ENCODE measurements around the gene CDK13. TPM values are rescaled to one million over a fixed set of nuclear protein-coding genes. Genes with fewer than 3 reads are reported as not detected.

CDK13 gene
- total RNA-seq, 1 donor: 140 TPM

GRCh38 chr7:40024048-40024447, 74.0 kb downstream of the CDK13 start:
- H3K9me3 ChIP-seq (ENCODE audit: low read depth, low read length): no peaks in the 10 kb centered on the region
- no peaks in the 10 kb centered on the region for H3K27me3 ChIP-seq (ENCODE audit: insufficient read depth, low read length)
- H3K4me1 ChIP-seq (ENCODE audit: insufficient read depth, low read length): no peaks in the 10 kb centered on the region
- no peak overlapping the region for H3K4me3 ChIP-seq (ENCODE audit: low read length)

GRCh38 chr7:40024841-40025240, 74.8 kb downstream of the CDK13 start:
- Histone ChIP-seq H3K9me3 (ENCODE audit: low read depth, low read length) (no peaks in the 10 kb centered on the region), H3K4me1 (ENCODE audit: insufficient read depth, low read length) (no peaks in the 10 kb centered on the region), H3K4me3 (ENCODE audit: low read length) (no peak overlapping the region), H3K27me3 (ENCODE audit: insufficient read depth, low read length) (no peaks in the 10 kb centered on the region)

- Histone ChIP-seq H3K9me3 (ENCODE audit: low read depth, low read length) (no peaks in the 10 kb centered on the region), H3K4me1 (ENCODE audit: insufficient read depth, low read length) (no peaks in the 10 kb centered on the region), H3K27me3 (ENCODE audit: insufficient read depth, low read length) (no peaks in the 10 kb centered on the region), H3K4me3 (ENCODE audit: low read length) (no peak overlapping the region)
These were observed 77.5 kb downstream of the CDK13 start for GRCh38 chr7:40027545-40027944.

GRCh38 chr7:40033826-40034225, 83.8 kb downstream of the CDK13 start:
- no peaks in the 10 kb centered on the region for H3K9me3 ChIP-seq (ENCODE audit: low read depth, low read length)
- peaks cover 6% of the 10 kb centered on the region for H3K4me1 ChIP-seq (ENCODE audit: insufficient read depth, low read length)
- no peak overlapping the region for H3K4me3 ChIP-seq (ENCODE audit: low read length)
- no peaks in the 10 kb centered on the region for H3K27me3 ChIP-seq (ENCODE audit: insufficient read depth, low read length)

- H3K4me3 ChIP-seq (ENCODE audit: low read length): no peak overlapping the region
- no peaks in the 10 kb centered on the region for H3K27me3 ChIP-seq (ENCODE audit: insufficient read depth, low read length)
- no peaks in the 10 kb centered on the region for H3K9me3 ChIP-seq (ENCODE audit: low read depth, low read length)
- H3K4me1 ChIP-seq (ENCODE audit: insufficient read depth, low read length): no peaks in the 10 kb centered on the region
These were observed 91.4 kb downstream of the CDK13 start for GRCh38 chr7:40041456-40041855.

- no peaks in the 10 kb centered on the region for H3K9me3 ChIP-seq (ENCODE audit: low read depth, low read length)
- H3K4me3 ChIP-seq (ENCODE audit: low read length): no peak overlapping the region
- no peaks in the 10 kb centered on the region for H3K4me1 ChIP-seq (ENCODE audit: insufficient read depth, low read length)
- H3K27me3 ChIP-seq (ENCODE audit: insufficient read depth, low read length): no peaks in the 10 kb centered on the region
These were observed 93.1 kb downstream of the CDK13 start for GRCh38 chr7:40043164-40043563.

GRCh38 chr7:40047661-40048060, 97.6 kb downstream of the CDK13 start:
- Histone ChIP-seq H3K27me3 (ENCODE audit: insufficient read depth, low read length) (no peaks in the 10 kb centered on the region), H3K4me1 (ENCODE audit: insufficient read depth, low read length) (peaks cover 6% of the 10 kb centered on the region), H3K4me3 (ENCODE audit: low read length) (no peak overlapping the region), H3K9me3 (ENCODE audit: low read depth, low read length) (no peaks in the 10 kb centered on the region)

GRCh38 chr7:40057292-40057691, 107.2 kb downstream of the CDK13 start:
- no peaks in the 10 kb centered on the region for H3K27me3 ChIP-seq (ENCODE audit: insufficient read depth, low read length)
- H3K9me3 ChIP-seq (ENCODE audit: low read depth, low read length): no peaks in the 10 kb centered on the region
- H3K4me3 ChIP-seq (ENCODE audit: low read length): no peak overlapping the region
- no peaks in the 10 kb centered on the region for H3K4me1 ChIP-seq (ENCODE audit: insufficient read depth, low read length)

GRCh38 chr7:40058026-40058425, 108.0 kb downstream of the CDK13 start:
- no peaks in the 10 kb centered on the region for H3K4me1 ChIP-seq (ENCODE audit: insufficient read depth, low read length)
- no peak overlapping the region for H3K4me3 ChIP-seq (ENCODE audit: low read length)
- H3K27me3 ChIP-seq (ENCODE audit: insufficient read depth, low read length): no peaks in the 10 kb centered on the region
- no peaks in the 10 kb centered on the region for H3K9me3 ChIP-seq (ENCODE audit: low read depth, low read length)

GRCh38 chr7:40058636-40059035, 108.6 kb downstream of the CDK13 start:
- H3K27me3 ChIP-seq (ENCODE audit: insufficient read depth, low read length): no peaks in the 10 kb centered on the region
- no peaks in the 10 kb centered on the region for H3K9me3 ChIP-seq (ENCODE audit: low read depth, low read length)
- H3K4me3 ChIP-seq (ENCODE audit: low read length): no peak overlapping the region
- no peaks in the 10 kb centered on the region for H3K4me1 ChIP-seq (ENCODE audit: insufficient read depth, low read length)

- Histone ChIP-seq H3K9me3 (ENCODE audit: low read depth, low read length) (no peaks in the 10 kb centered on the region), H3K4me3 (ENCODE audit: low read length) (no peak overlapping the region), H3K4me1 (ENCODE audit: insufficient read depth, low read length) (no peaks in the 10 kb centered on the region), H3K27me3 (ENCODE audit: insufficient read depth, low read length) (no peaks in the 10 kb centered on the region)
These were observed 109.0 kb downstream of the CDK13 start for GRCh38 chr7:40059057-40059456.

GRCh38 chr7:40072268-40072667, 122.2 kb downstream of the CDK13 start:
- Histone ChIP-seq H3K4me1 (ENCODE audit: insufficient read depth, low read length) (no peaks in the 10 kb centered on the region), H3K27me3 (ENCODE audit: insufficient read depth, low read length) (no peaks in the 10 kb centered on the region), H3K9me3 (ENCODE audit: low read depth, low read length) (no peaks in the 10 kb centered on the region), H3K4me3 (ENCODE audit: low read length) (no peak overlapping the region)

GRCh38 chr7:40073239-40073638, 123.2 kb downstream of the CDK13 start:
- Histone ChIP-seq H3K4me3 (ENCODE audit: low read length) (no peak overlapping the region), H3K4me1 (ENCODE audit: insufficient read depth, low read length) (peaks cover 5% of the 10 kb centered on the region), H3K27me3 (ENCODE audit: insufficient read depth, low read length) (no peaks in the 10 kb centered on the region), H3K9me3 (ENCODE audit: low read depth, low read length) (no peaks in the 10 kb centered on the region)

GRCh38 chr7:40077849-40078248, 127.8 kb downstream of the CDK13 start:
- H3K27me3 ChIP-seq (ENCODE audit: insufficient read depth, low read length): no peaks in the 10 kb centered on the region
- peaks cover 5% of the 10 kb centered on the region for H3K4me1 ChIP-seq (ENCODE audit: insufficient read depth, low read length)
- H3K4me3 ChIP-seq (ENCODE audit: low read length): no peak overlapping the region
- no peaks in the 10 kb centered on the region for H3K9me3 ChIP-seq (ENCODE audit: low read depth, low read length)

- Histone ChIP-seq H3K27me3 (ENCODE audit: insufficient read depth, low read length) (no peaks in the 10 kb centered on the region), H3K4me3 (ENCODE audit: low read length) (no peak overlapping the region), H3K4me1 (ENCODE audit: insufficient read depth, low read length) (no peaks in the 10 kb centered on the region), H3K9me3 (ENCODE audit: low read depth, low read length) (no peaks in the 10 kb centered on the region)
These were observed 142.1 kb downstream of the CDK13 start for GRCh38 chr7:40092182-40092581.

GRCh38 chr7:40093631-40094350, 143.7 kb downstream of the CDK13 start:
- Histone ChIP-seq H3K9me3 (ENCODE audit: low read depth, low read length) (no peaks in the 10 kb centered on the region), H3K4me1 (ENCODE audit: insufficient read depth, low read length) (no peaks in the 10 kb centered on the region), H3K27me3 (ENCODE audit: insufficient read depth, low read length) (no peaks in the 10 kb centered on the region), H3K4me3 (ENCODE audit: low read length) (no peak overlapping the region)

Measured in mononuclear cell (primary cell).